Fibroblast of lung (primary cell): ENCODE results near the gene CCDC102A.

ENCODE experiments used
- CTCF ChIP-seq, 2 donors: IDR thresholded peaks in 1 of 2; conservative IDR thresholded peaks in 1 of 2; 1 replicate in 1 of 2; 2 replicates in 1 of 2; pipeline ENCODE4 v1.5.1; 2011 to 2012; ENCODE audit warnings: low read length in 2 of 2, control low read depth in 1 of 2, inconsistent platforms in 1 of 2, low read depth in 1 of 2, mild to moderate bottlenecking in 1 of 2
- EZH2 ChIP-seq: IDR thresholded peaks from 2 replicates; pipeline ENCODE4 v1.5.1; 2012; ENCODE audit warnings: low read length, control low read depth, mild to moderate bottlenecking; ENCODE audit errors: missing control alignments

GRCh38 chr16:57493767-57494166, 42.6 kb downstream of the CCDC102A start:
- TF ChIP-seq CTCF (conservative IDR thresholded peaks at IDR 0.05 in 1 of 2, IDR thresholded peaks at IDR 0.05 in 1 of 2; ENCODE audit: low read depth in 1 of 2, low read length in 2 of 2) (no peak), EZH2 (no peak)
